Measurements from ENCODE around the gene EXOC3L2.

Gene EXOC3L2

DNA sequence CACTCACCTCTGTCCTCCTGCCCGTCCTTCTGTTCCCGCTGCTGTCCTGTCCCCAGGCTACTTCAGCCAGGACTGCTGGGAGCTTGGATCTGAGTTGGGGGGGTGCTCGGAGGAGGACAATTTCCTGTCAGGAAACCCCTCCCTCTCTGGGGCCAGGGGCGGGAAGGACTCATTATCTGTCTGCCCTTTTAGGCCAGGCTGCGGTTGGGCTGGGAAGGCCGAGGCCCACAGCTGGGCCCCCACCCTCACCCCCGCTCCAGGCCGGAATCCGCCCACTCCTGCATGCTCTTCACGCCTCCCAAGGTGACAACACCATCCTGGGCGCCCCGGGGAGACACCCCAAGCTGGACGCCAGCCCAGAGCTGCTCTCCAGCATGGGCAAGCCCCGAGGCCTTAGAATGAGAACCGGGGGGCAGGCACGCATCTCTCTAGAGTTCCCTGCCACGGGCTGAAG, at the start of gene EXOC3L2:
Gene EXOC3L2 (minus strand): TSS at position 74 of the 454 bp plus-strand sequence. CDS start 6,362 bp downstream, outside the sequence.
- Histone ChIP-seq H3K4me3 (ENCODE audit: low read length) (no peak within 1 kb of the TSS), H3K27me3 (ENCODE audit: insufficient read depth, low read length) (peaks cover 16% of the 10 kb centered on the region), H3K9me3 (ENCODE audit: insufficient read depth, low read depth, low read length) (no peaks in the 10 kb centered on the region), H3K4me1 (ENCODE audit: insufficient read depth, low read length) (0 out of 2 replicates have a peak, but pooled peaks cover 2% of the 10 kb centered on the region), H3K36me3 (ENCODE audit: insufficient read depth, low read depth, low read length) (no peaks in the 10 kb centered on the region), H3K27ac (ENCODE audit: low read length) (no peak within 1 kb of the TSS), H3K9ac (ENCODE audit: low read depth, low read length) (no peak within 1 kb of the TSS)

GRCh38 chr19:45294291-45295029, 49.3 kb upstream of the EXOC3L2 start:
- H3K9me3 ChIP-seq (ENCODE audit: insufficient read depth, low read depth, low read length): no peaks in the 10 kb centered on the region
- H3K4me3 ChIP-seq (ENCODE audit: low read length): no peak overlapping the region
- H3K27me3 ChIP-seq (ENCODE audit: insufficient read depth, low read length): no peaks in the 10 kb centered on the region
- no peak overlapping the region for H3K27ac ChIP-seq (ENCODE audit: low read length)
- H3K4me1 ChIP-seq (ENCODE audit: insufficient read depth, low read length): no peaks in the 10 kb centered on the region
- H3K36me3 ChIP-seq (ENCODE audit: insufficient read depth, low read depth, low read length): peaks cover 12% of the 10 kb centered on the region
- no peak overlapping the region for H3K9ac ChIP-seq (ENCODE audit: low read depth, low read length)

DNA sequence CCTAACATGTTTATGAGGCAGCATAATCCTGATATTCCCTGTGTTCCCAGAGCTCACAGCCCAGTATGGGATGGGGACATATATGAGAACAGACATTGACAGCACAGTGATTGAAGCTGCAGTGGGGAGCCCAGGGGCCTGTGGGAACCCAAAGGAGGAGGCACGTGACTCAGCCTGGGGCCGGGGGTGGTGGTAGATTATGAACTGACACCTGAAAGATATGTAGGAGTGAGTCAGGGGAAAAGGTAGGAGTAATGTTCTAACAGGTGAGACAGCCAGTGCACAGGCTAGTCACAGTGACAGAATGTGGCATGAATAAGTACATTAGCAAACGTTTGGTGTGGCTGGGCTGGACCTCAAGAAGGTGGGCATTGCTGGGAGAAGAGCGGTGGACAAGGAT, 48.5 kb upstream of the EXOC3L2 start:
- Histone ChIP-seq H3K27ac (ENCODE audit: low read length) (no peak overlapping the region), H3K36me3 (ENCODE audit: insufficient read depth, low read depth, low read length) (peaks cover 12% of the 10 kb centered on the region), H3K4me3 (ENCODE audit: low read length) (no peak overlapping the region), H3K9me3 (ENCODE audit: insufficient read depth, low read depth, low read length) (no peaks in the 10 kb centered on the region), H3K27me3 (ENCODE audit: insufficient read depth, low read length) (no peaks in the 10 kb centered on the region), H3K4me1 (ENCODE audit: insufficient read depth, low read length) (no peaks in the 10 kb centered on the region), H3K9ac (ENCODE audit: low read depth, low read length) (no peak overlapping the region)

DNA sequence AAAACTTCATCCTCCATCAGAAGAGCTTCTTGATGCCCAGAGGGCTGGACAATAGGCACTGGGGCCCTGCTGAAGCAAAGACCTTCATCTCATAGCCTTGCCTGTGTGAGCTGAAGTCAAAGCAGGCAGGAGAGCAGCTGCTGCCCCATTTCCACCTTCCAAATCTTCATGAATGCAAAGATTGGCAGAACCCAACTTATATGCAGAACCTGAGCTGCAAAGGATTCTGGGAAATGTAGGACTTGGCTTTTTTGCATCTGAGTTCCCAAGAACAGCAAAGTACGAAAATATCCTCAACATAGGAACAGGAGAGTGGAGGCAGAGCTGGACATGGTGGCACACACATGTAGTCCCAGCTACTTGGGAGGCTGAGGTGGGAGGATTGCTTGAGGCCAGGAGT, 46.6 kb upstream of the EXOC3L2 start:
- Histone ChIP-seq H3K4me1 (ENCODE audit: insufficient read depth, low read length) (no peaks in the 10 kb centered on the region), H3K36me3 (ENCODE audit: insufficient read depth, low read depth, low read length) (peaks cover 18% of the 10 kb centered on the region), H3K9me3 (ENCODE audit: insufficient read depth, low read depth, low read length) (no peaks in the 10 kb centered on the region), H3K27ac (ENCODE audit: low read length) (no peak overlapping the region), H3K27me3 (ENCODE audit: insufficient read depth, low read length) (no peaks in the 10 kb centered on the region), H3K4me3 (ENCODE audit: low read length) (no peak overlapping the region), H3K9ac (ENCODE audit: low read depth, low read length) (no peak overlapping the region)

DNA sequence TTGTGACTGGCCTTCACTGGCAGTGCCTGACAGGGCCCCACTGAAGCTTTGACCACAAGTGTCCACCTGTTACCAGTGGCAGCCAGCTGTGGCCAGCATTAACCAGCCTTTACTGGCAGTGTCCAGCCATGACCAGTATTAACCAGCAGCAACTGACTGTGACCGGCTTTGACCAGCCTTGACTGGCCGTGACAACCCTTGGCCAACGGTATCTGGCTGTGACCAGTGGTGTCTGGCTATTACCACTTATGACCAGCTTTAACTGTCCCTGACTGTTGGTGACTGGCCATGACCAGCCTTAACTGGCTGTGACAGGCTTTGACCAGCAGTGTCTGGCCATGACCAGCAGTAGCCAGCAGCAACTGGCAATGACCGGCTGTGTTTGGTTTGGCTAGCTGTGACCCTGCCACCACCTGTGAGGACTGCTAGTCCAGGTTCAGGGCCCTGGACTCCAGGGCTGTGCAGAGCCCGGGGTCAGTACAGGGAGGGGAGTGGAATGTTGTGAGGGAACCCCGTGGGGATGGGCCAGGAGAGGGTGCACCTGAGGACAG, 45.2 kb upstream of the EXOC3L2 start:
- Histone ChIP-seq H3K4me3 (ENCODE audit: low read length) (no peak overlapping the region), H3K36me3 (ENCODE audit: insufficient read depth, low read depth, low read length) (peaks cover 14% of the 10 kb centered on the region), H3K9me3 (ENCODE audit: insufficient read depth, low read depth, low read length) (no peaks in the 10 kb centered on the region), H3K27ac (ENCODE audit: low read length) (no peak overlapping the region), H3K9ac (ENCODE audit: low read depth, low read length) (no peak overlapping the region), H3K4me1 (ENCODE audit: insufficient read depth, low read length) (no peaks in the 10 kb centered on the region), H3K27me3 (ENCODE audit: insufficient read depth, low read length) (no peaks in the 10 kb centered on the region)

DNA sequence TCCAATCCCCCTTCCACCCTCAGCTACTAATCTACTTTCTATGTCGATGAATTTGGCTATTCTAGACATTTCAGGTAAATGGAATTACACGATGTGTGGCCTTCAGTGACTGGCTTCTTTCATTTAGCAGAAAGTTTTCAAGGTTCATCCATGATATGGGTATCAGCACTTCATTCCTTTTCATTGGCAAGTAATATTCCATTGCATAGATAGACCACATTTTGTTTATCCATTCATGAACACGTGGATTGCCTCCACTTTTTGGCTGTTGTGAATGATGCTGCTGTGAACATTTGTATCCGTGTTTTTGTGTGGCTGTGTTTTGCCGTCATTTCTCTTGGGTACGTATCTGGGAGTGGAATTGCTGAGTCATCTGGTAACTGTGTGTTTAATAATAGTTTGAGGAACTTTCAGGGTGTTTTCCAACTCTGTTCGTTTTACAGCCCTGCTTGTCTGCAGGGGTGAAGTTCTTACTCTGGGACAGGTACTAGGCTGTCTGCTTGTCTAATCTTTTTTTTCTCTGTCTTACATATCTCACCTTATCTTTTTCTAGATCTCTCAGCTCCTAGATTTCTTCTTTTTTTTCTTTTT, 38.3 kb upstream of the EXOC3L2 start:
- Histone ChIP-seq H3K4me1 (ENCODE audit: insufficient read depth, low read length) (no peaks in the 10 kb centered on the region), H3K27me3 (ENCODE audit: insufficient read depth, low read length) (no peaks in the 10 kb centered on the region), H3K9me3 (ENCODE audit: insufficient read depth, low read depth, low read length) (no peaks in the 10 kb centered on the region), H3K4me3 (ENCODE audit: low read length) (no peak overlapping the region), H3K9ac (ENCODE audit: low read depth, low read length) (no peak overlapping the region), H3K27ac (ENCODE audit: low read length) (no peak overlapping the region), H3K36me3 (ENCODE audit: insufficient read depth, low read depth, low read length) (peaks cover 26% of the 10 kb centered on the region)

GRCh38 chr19:45280471-45280961, 35.3 kb upstream of the EXOC3L2 start:
- Histone ChIP-seq H3K36me3 (ENCODE audit: insufficient read depth, low read depth, low read length) (peaks cover 25% of the 10 kb centered on the region), H3K27ac (ENCODE audit: low read length) (no peak overlapping the region)

GRCh38 chr19:45279587-45280192, 34.5 kb upstream of the EXOC3L2 start:
- Histone ChIP-seq H3K9me3 (ENCODE audit: insufficient read depth, low read depth, low read length) (no peaks in the 10 kb centered on the region), H3K4me3 (ENCODE audit: low read length) (no peak overlapping the region), H3K36me3 (ENCODE audit: insufficient read depth, low read depth, low read length) (peaks cover 28% of the 10 kb centered on the region), H3K27me3 (ENCODE audit: insufficient read depth, low read length) (no peaks in the 10 kb centered on the region), H3K27ac (ENCODE audit: low read length) (no peak overlapping the region), H3K4me1 (ENCODE audit: insufficient read depth, low read length) (no peaks in the 10 kb centered on the region), H3K9ac (ENCODE audit: low read depth, low read length) (no peak overlapping the region)

More at GRCh38 chr19:45280471-45280961, 35.3 kb upstream of the EXOC3L2 start:
- no peaks in the 10 kb centered on the region for H3K27me3 ChIP-seq (ENCODE audit: insufficient read depth, low read length)
- H3K9me3 ChIP-seq (ENCODE audit: insufficient read depth, low read depth, low read length): no peaks in the 10 kb centered on the region
- no peak overlapping the region for H3K4me3 ChIP-seq (ENCODE audit: low read length)
- no peak overlapping the region for H3K9ac ChIP-seq (ENCODE audit: low read depth, low read length)
- no peaks in the 10 kb centered on the region for H3K4me1 ChIP-seq (ENCODE audit: insufficient read depth, low read length)

- Histone ChIP-seq H3K4me1 (ENCODE audit: insufficient read depth, low read length) (no peaks in the 10 kb centered on the region), H3K36me3 (ENCODE audit: insufficient read depth, low read depth, low read length) (peaks cover 34% of the 10 kb centered on the region), H3K9ac (ENCODE audit: low read depth, low read length) (no peak overlapping the region)
Observed at GRCh38 chr19:45278087-45278486, 32.9 kb upstream of the EXOC3L2 start.

DNA sequence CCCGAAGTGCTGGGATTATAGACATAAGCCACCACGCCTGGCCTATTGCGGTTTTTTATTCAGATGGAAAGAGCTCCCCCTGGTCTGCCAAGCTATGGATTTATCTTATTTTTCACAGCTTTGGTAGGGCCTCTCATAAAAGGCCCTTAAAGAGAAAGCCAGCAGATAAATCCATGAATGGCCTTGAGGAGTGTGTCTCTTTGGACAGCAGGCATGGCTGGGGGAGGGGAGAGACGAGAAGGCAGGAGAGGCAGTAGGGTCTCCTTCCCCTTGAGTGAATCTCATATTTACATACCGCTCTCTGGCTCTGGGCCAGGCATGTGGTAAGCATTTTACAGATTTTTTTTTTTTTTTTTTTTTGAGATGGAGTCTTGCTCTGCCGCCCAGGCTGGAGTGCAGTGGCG, 31.1 kb upstream of the EXOC3L2 start:
- Histone ChIP-seq H3K9ac (ENCODE audit: low read depth, low read length) (no peak overlapping the region), H3K4me3 (ENCODE audit: low read length) (no peak overlapping the region), H3K4me1 (ENCODE audit: insufficient read depth, low read length) (no peaks in the 10 kb centered on the region), H3K27me3 (ENCODE audit: insufficient read depth, low read length) (no peaks in the 10 kb centered on the region), H3K36me3 (ENCODE audit: insufficient read depth, low read depth, low read length) (peaks cover 49% of the 10 kb centered on the region), H3K27ac (ENCODE audit: low read length) (no peak overlapping the region), H3K9me3 (ENCODE audit: insufficient read depth, low read depth, low read length) (no peaks in the 10 kb centered on the region)

More at GRCh38 chr19:45278087-45278486, 32.9 kb upstream of the EXOC3L2 start:
- Histone ChIP-seq H3K4me3 (ENCODE audit: low read length) (no peak overlapping the region), H3K9me3 (ENCODE audit: insufficient read depth, low read depth, low read length) (no peaks in the 10 kb centered on the region), H3K27me3 (ENCODE audit: insufficient read depth, low read length) (no peaks in the 10 kb centered on the region), H3K27ac (ENCODE audit: low read length) (no peak overlapping the region)

DNA sequence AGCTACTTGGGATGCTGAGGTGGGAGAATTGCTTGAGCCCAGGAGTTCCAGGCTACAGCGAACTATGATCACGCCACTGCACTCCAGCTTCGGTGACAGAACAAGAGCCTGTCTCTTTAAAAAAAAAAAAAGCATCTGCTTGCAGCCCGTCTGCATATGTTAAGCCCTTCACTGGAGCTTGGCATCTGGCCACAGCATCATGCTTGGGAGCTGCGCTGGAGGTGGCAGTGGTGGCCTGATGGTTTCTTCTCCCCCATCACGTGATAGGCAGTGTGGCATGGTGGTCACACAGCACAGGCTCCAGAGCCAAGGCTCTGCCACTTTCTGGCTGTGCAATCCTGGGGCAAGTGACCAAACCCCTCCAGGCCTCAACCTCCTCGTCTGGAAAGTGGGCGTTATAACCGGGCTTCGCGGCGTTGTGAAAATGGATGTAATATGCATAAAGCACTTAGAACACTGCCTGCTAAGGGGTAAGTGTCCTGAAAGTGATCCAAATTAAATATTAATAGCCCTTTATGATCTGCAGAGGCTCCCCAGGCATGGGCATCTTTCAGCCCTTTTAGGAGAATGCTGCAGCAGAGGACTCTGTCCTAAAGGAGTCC, 30.3 kb upstream of the EXOC3L2 start:
- Histone ChIP-seq H3K27me3 (ENCODE audit: insufficient read depth, low read length) (no peaks in the 10 kb centered on the region), H3K27ac (ENCODE audit: low read length) (no peak overlapping the region), H3K4me3 (ENCODE audit: low read length) (no peak overlapping the region), H3K36me3 (ENCODE audit: insufficient read depth, low read depth, low read length) (peaks cover 45% of the 10 kb centered on the region), H3K9me3 (ENCODE audit: insufficient read depth, low read depth, low read length) (no peaks in the 10 kb centered on the region), H3K9ac (ENCODE audit: low read depth, low read length) (no peak overlapping the region), H3K4me1 (ENCODE audit: insufficient read depth, low read length) (no peaks in the 10 kb centered on the region)

Data from iPS-20b (cell line).